Type B pancreatic cell (in vitro differentiated cells): Measurements from ENCODE around the gene OSBP2. TPM values are rescaled to one million over a fixed set of nuclear protein-coding genes. Genes with fewer than 3 reads are reported as not detected.

Experiments
- DNase-seq: peaks from one replicate; pipeline ENCODE4 v3.0.0; 2021; ENCODE audit warnings: mixed read lengths; ENCODE audit not compliant: unreplicated experiment; ENCODE audit errors: extremely low spot score
- H3K27ac Mint-ChIP-seq: 2 replicates; pipeline ENCODE4 v1.8.0; 2021; ENCODE audit warnings: mild to moderate bottlenecking, mixed read lengths
- H3K27me3 Mint-ChIP-seq: 2 replicates; pipeline ENCODE4 v1.8.0; 2021; ENCODE audit warnings: mixed read lengths
- H3K36me3 Mint-ChIP-seq: 2 replicates; pipeline ENCODE4 v1.8.0; 2021; ENCODE audit warnings: mixed read lengths
- H3K4me1 Mint-ChIP-seq: one replicate; pipeline ENCODE4 v1.8.0; 2021; ENCODE audit warnings: mixed read lengths; ENCODE audit not compliant: unreplicated experiment
- H3K4me3 Mint-ChIP-seq: 2 replicates; pipeline ENCODE4 v1.8.0; 2021; ENCODE audit warnings: mild to moderate bottlenecking, mixed read lengths
- H3K9me3 Mint-ChIP-seq: 2 replicates; pipeline ENCODE4 v1.8.0; 2021; ENCODE audit warnings: mixed read lengths
- CTCF ChIP-seq: fragments of 200-600 bp; sonication (generic); conservative IDR thresholded peaks from 2 replicates; pipeline ENCODE4 v1.5.0; 2021; ENCODE audit warnings: antibody characterized with exemption, mild to moderate bottlenecking
- total RNA-seq: library from RNA; stranded (reverse); gene quantifications from 2 replicates; pipeline ENCODE4 v1.2.1, GENCODE V29; 2021; ENCODE audit warnings: low replicate concordance

Gene OSBP2
- total RNA-seq, 1 donor from 2014 or later = 8.1 TPM

- H3K9me3 Mint-ChIP-seq = no peaks in the 10 kb centered on the region
- no peak for DNase-seq
- no peak for TF ChIP-seq CTCF
- H3K4me1 Mint-ChIP-seq = no peaks in the 10 kb centered on the region
- no peak overlapping the region for H3K4me3 Mint-ChIP-seq
- H3K36me3 Mint-ChIP-seq = no peaks in the 10 kb centered on the region
- peaks cover 4% of the 10 kb centered on the region for H3K27me3 Mint-ChIP-seq
- no peak overlapping the region for H3K27ac Mint-ChIP-seq
Observed at GRCh38 chr22:30751529-30751928, 56.9 kb downstream of the OSBP2 start.

- peaks cover 8% of the 10 kb centered on the region for H3K27me3 Mint-ChIP-seq
- no peak overlapping the region for H3K27ac Mint-ChIP-seq
- H3K4me1 Mint-ChIP-seq = no peaks in the 10 kb centered on the region
- H3K36me3 Mint-ChIP-seq = no peaks in the 10 kb centered on the region
- no peak for TF ChIP-seq CTCF
- no peak for DNase-seq
- H3K4me3 Mint-ChIP-seq = no peak overlapping the region
- H3K9me3 Mint-ChIP-seq = no peaks in the 10 kb centered on the region
Observed at GRCh38 chr22:30752771-30753170, 58.1 kb downstream of the OSBP2 start.

GRCh38 chr22:30753701-30754100 is 59.0 kb downstream of the OSBP2 start:
- Mint-ChIP-seq H3K9me3 (no peaks in the 10 kb centered on the region), H3K27ac (no peak overlapping the region), H3K4me1 (no peaks in the 10 kb centered on the region), H3K4me3 (no peak overlapping the region), H3K27me3 (peaks cover 8% of the 10 kb centered on the region), H3K36me3 (no peaks in the 10 kb centered on the region)
- TF ChIP-seq CTCF = no peak
- DNase-seq = no peak

GRCh38 chr22:30754521-30754920 is 59.8 kb downstream of the OSBP2 start:
- no peak for TF ChIP-seq CTCF
- H3K4me3 Mint-ChIP-seq = no peak overlapping the region

GRCh38 chr22:30754971-30755758 is 60.5 kb downstream of the OSBP2 start:
- Mint-ChIP-seq H3K9me3 (no peaks in the 10 kb centered on the region), H3K36me3 (no peaks in the 10 kb centered on the region), H3K27me3 (peaks cover 8% of the 10 kb centered on the region), H3K27ac (no peak overlapping the region), H3K4me3 (no peak overlapping the region), H3K4me1 (no peaks in the 10 kb centered on the region)
- TF ChIP-seq CTCF = peak; percentile 77
- no peak for DNase-seq

More at GRCh38 chr22:30754521-30754920, 59.8 kb downstream of the OSBP2 start:
- Mint-ChIP-seq H3K9me3 (no peaks in the 10 kb centered on the region), H3K4me1 (no peaks in the 10 kb centered on the region), H3K36me3 (no peaks in the 10 kb centered on the region), H3K27ac (no peak overlapping the region), H3K27me3 (peaks cover 8% of the 10 kb centered on the region)
- no peak for DNase-seq
